ENCODE data around the gene PHLDA3. TPM values are rescaled to one million over a fixed set of nuclear protein-coding genes. Genes with fewer than 3 reads are reported as not detected.
A peak's percentile ranks its signal among the peaks of the same experiment; 100 is the strongest.

The PHLDA3 gene
- total and polyA plus RNA-seq, 2 donors from 2014 or later, result 25.6 to 27.3 TPM

DNA sequence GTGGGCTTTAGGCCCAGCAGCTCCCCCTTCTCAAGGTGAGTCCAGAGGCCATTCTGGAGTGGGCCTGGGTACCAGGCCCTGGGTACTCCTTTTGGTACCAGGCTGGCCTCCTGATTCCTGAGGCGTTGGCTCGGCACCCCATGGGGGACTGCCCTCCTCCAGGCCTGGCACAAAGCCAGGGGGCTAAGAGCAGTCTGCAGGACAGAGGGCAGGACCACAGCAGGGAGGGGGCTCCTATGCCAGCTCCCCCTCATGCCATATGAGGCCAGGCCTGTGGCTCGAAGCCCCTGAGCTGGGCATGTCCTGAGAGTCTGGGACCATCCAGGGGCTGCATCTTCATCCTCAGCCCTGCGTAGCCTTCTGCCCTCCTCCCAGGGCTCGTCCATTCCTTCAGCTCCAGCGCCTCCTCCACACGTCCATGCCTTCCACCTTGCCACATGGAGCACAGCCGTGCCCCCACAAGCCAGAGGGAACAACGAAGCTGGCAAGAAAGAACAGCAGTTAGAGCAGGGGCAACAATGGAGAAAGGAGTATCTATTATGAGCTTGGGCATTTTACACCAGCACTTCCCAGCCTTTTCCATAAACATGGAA lies 3.2 kb downstream of the PHLDA3 start:
- Histone ChIP-seq H3K4me3 (ENCODE audit: low read length in 3 of 3) (peak overlapping the region in 1 of 3 donors; percentile 8), H3K4me1 (ENCODE audit: control insufficient read depth in 2 of 3, insufficient read depth in 2 of 3, low read depth in 1 of 3, low read length in 3 of 3) (peaks cover 0 to 16% (median 4%) of the 10 kb centered on the region in 3 donors), H3K36me3 (ENCODE audit: control insufficient read depth in 2 of 3, insufficient read depth in 3 of 3, low read length in 3 of 3) (no peaks in the 10 kb centered on the region), H3K9me3 (ENCODE audit: control insufficient read depth in 2 of 3, insufficient read depth in 1 of 3, low read length in 3 of 3) (no peaks in the 10 kb centered on the region), H3K27ac (ENCODE audit: low read depth in 2 of 2, low read length in 2 of 2) (no peak overlapping the region), H3K9ac (ENCODE audit: low read length in 3 of 3) (no peak overlapping the region), H3K27me3 (ENCODE audit: control insufficient read depth, insufficient read depth, low read length) (no peaks in the 10 kb centered on the region)
- FAIRE-seq (no peak), DNase-seq (no peak)
- intact Hi-C loops (cut with DNase I), result no loop called here
- TF ChIP-seq, protein P1, sequence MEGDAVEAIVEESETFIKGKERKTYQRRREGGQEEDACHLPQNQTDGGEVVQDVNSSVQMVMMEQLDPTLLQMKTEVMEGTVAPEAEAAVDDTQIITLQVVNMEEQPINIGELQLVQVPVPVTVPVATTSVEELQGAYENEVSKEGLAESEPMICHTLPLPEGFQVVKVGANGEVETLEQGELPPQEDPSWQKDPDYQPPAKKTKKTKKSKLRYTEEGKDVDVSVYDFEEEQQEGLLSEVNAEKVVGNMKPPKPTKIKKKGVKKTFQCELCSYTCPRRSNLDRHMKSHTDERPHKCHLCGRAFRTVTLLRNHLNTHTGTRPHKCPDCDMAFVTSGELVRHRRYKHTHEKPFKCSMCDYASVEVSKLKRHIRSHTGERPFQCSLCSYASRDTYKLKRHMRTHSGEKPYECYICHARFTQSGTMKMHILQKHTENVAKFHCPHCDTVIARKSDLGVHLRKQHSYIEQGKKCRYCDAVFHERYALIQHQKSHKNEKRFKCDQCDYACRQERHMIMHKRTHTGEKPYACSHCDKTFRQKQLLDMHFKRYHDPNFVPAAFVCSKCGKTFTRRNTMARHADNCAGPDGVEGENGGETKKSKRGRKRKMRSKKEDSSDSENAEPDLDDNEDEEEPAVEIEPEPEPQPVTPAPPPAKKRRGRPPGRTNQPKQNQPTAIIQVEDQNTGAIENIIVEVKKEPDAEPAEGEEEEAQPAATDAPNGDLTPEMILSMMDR (IDR thresholded peaks at IDR 0.05; ENCODE audit: borderline replicate concordance, extremely low read depth, insufficient read depth), result no peak

DNA sequence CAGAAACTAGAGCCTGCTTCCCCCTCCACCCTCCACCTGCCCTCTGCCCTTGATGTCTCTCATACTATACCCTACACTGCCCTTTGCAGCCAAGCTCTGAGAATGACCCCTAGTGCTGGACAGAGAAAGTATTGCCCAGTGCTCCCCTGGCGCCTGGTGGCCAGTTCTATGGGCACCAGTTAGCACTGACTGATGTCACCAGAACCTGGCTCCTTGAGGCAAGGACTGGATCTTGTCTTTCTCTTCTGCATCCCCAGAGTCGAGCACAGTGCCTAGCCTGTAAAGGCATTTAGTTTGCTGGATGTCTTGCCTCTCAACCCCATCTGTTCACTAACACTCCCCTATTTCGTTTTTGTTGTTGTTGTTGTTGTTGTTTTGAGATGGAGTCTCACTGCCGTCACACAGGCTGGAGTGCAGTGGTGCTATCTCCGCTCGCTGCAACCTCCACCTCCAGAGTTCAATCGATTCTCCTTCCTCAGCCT lies 5.9 kb downstream of the PHLDA3 start:
- peaks cover 0 to 7% (median 4%) of the 10 kb centered on the region in 3 donors for H3K4me1 ChIP-seq (ENCODE audit: control insufficient read depth in 2 of 3, insufficient read depth in 2 of 3, low read depth in 1 of 3, low read length in 3 of 3)

DNA sequence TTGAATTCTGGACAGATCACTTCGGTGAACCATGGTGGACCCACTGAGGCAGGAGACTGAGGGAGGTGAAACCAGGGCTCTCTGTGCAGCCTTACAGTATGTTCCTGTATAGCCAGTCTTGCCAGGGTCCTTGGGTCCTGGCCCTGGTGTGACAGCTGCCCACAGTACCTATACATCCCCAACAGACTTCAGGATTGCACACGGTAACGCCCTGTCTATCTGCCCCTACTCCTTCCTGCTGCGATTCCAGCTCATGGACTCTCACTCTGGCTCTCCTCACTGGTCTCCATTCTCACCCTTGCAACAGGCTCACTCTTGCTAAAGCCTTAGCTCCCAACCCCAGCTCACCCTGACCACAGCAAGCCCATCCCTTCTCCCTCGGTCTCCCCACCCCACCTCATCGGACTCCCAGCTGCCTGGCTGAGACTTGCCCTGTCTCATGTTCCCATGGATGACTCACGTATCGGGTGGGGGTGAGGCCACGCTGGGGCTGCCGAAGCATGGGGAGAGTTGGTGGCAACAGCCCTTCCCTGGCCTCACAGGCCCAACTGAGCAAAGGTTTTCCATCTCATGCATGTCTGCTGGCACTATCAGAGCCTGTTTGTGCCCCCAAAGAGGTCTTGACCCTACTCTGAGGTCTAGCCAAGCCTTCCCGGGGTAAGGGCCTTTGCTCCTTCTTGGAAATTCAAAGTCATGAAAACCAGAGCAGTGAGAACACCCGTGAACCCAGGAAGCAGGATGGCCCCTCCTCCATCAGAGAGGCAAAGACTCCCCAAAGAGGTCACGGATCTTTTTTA lies 7.1 kb downstream of the PHLDA3 start:
- no peaks in the 10 kb centered on the region for H3K9me3 ChIP-seq (ENCODE audit: control insufficient read depth in 2 of 3, insufficient read depth in 1 of 3, low read length in 3 of 3)
- no peaks in the 10 kb centered on the region for H3K36me3 ChIP-seq (ENCODE audit: control insufficient read depth in 2 of 3, insufficient read depth in 3 of 3, low read length in 3 of 3)
- peak overlapping the region; percentile 76 to 88 for H3K27ac ChIP-seq (ENCODE audit: low read depth in 2 of 2, low read length in 2 of 2)
- intact Hi-C loops (cut with DNase I), result no loop called here
- TF ChIP-seq, protein P1 (IDR thresholded peaks at IDR 0.05; ENCODE audit: borderline replicate concordance, extremely low read depth, insufficient read depth), result no peak
- FAIRE-seq (no peak), DNase-seq (peak; percentile 58 to 96 (median 65))
- H3K4me1 ChIP-seq (ENCODE audit: control insufficient read depth in 2 of 3, insufficient read depth in 2 of 3, low read depth in 1 of 3, low read length in 3 of 3), result peaks cover 0 to 7% (median 4%) of the 10 kb centered on the region in 3 donors
- peak overlapping the region in 1 of 3 donors; percentile 38 for H3K9ac ChIP-seq (ENCODE audit: low read length in 3 of 3)
- H3K27me3 ChIP-seq (ENCODE audit: control insufficient read depth, insufficient read depth, low read length), result no peaks in the 10 kb centered on the region
- no peak overlapping the region for H3K4me3 ChIP-seq (ENCODE audit: low read length in 3 of 3)

More for the DNA sequence above, 5.9 kb downstream of the PHLDA3 start:
- TF ChIP-seq, protein P1 (IDR thresholded peaks at IDR 0.05; ENCODE audit: borderline replicate concordance, extremely low read depth, insufficient read depth), result peak; percentile 14
- no peak for DNase-seq
- H3K9ac ChIP-seq (ENCODE audit: low read length in 3 of 3), result no peak overlapping the region
- no peak for FAIRE-seq
- no peaks in the 10 kb centered on the region for H3K27me3 ChIP-seq (ENCODE audit: control insufficient read depth, insufficient read depth, low read length)
- no peak overlapping the region for H3K27ac ChIP-seq (ENCODE audit: low read depth in 2 of 2, low read length in 2 of 2)
- H3K36me3 ChIP-seq (ENCODE audit: control insufficient read depth in 2 of 3, insufficient read depth in 3 of 3, low read length in 3 of 3), result no peaks in the 10 kb centered on the region
- H3K9me3 ChIP-seq (ENCODE audit: control insufficient read depth in 2 of 3, insufficient read depth in 1 of 3, low read length in 3 of 3), result no peaks in the 10 kb centered on the region
- intact Hi-C loops (cut with DNase I), result no loop called here
- no peak overlapping the region for H3K4me3 ChIP-seq (ENCODE audit: low read length in 3 of 3)
